Left lung (tissue), 10 donors: Measurements from ENCODE around the gene C16orf54. TPM values are rescaled to one million over a fixed set of nuclear protein-coding genes. Genes with fewer than 3 reads are reported as not detected.
"Not testable (repeated sequence)": the region's sequence is repeated elsewhere in the genome, so short reads cannot be mapped to it uniquely, and the experiment has no call there.

Source experiments
- ATAC-seq: fragments of 200-7000 bp; cut with Tn5 transposase; one replicate; pipeline ENCODE4 v1.9.1; 2020; ENCODE audit warnings: moderate library complexity
- DNase-seq, 4 donors: peaks; one replicate each; pipeline ENCODE4 v3.0.0-alpha.2; 2013 to 2020
- H3K27ac ChIP-seq, 2 donors: fragments of 200-600 bp; sonication (generic) in 1 of 2; one replicate each; pipeline versions ENCODE4 v1.5.0 to v1.8.0; 2020 to 2021
- H3K27me3 ChIP-seq, 2 donors: fragments of 200-600 bp; sonication (generic) in 1 of 2; one replicate each; pipeline versions ENCODE4 v1.5.0 to v1.8.0; 2020 to 2021
- H3K36me3 ChIP-seq, 2 donors: fragments of 200-600 bp; sonication (generic) in 1 of 2; one replicate each; pipeline versions ENCODE4 v1.5.0 to v1.8.0; 2020 to 2021
- H3K4me1 ChIP-seq, 2 donors: fragments of 200-600 bp; one replicate each; pipeline ENCODE4 v1.8.0; 2021
- H3K4me3 ChIP-seq, 2 donors: fragments of 200-600 bp; sonication (generic) in 1 of 2; one replicate each; pipeline versions ENCODE4 v1.5.0 to v1.8.0; 2020 to 2021; ENCODE audit warnings: mild to moderate bottlenecking in 1 of 2
- H3K9me3 ChIP-seq, 2 donors: fragments of 200-600 bp; sonication (generic) in 1 of 2; one replicate each; pipeline versions ENCODE4 v1.5.0 to v1.8.0; 2020 to 2021
- CTCF ChIP-seq, 2 donors: fragments of 200-600 bp; sonication (generic) in 1 of 2; IDR thresholded peaks; one replicate each; pipeline versions ENCODE4 v1.5.0 to v1.8.0; 2021; ENCODE audit warnings: antibody characterized with exemption in 2 of 2
- intact Hi-C, 2 donors: fragments of 100-400 bp; cut with DNase I; formaldehyde crosslinking; loops; one replicate each; pipeline versions ENCODE4 v1.11.2 to v1.14.2; 2022
- polyA plus RNA-seq, 6 donors: library from polyadenylated mRNA; unstranded; fragments of 120-200 nt; gene quantifications; one replicate each; pipeline ENCODE4 v1.2.1, GENCODE V29; 2013; ENCODE audit not compliant: insufficient read length in 6 of 6
- total RNA-seq, 2 donors: library from RNA; stranded (reverse); fragmentation: NEBNext Ultra II Directional; extraction: Animal tissue kit (Norgen Biotek cat#: 25700); gene quantifications; one replicate each; pipeline ENCODE4 v1.2.1, GENCODE V29; 2021
- donor health status: DM: no; HTN: yes; CAD: no.
- donor health status: DM: no; HTN: no; CAD: no.

The C16orf54 gene
- total and polyA plus RNA-seq, 8 donors: 0.33 to 13.6 (median 0.69) TPM

GRCh38 chr16:29784157-29784556 is 38.4 kb upstream of the C16orf54 start:
- Histone ChIP-seq H3K27me3 (no peaks in the 10 kb centered on the region), H3K4me3 (no peak overlapping the region), H3K27ac (no peak overlapping the region), H3K9me3 (no peaks in the 10 kb centered on the region), H3K4me1 (peaks cover 2 to 7% of the 10 kb centered on the region in 2 donors), H3K36me3 (no peaks in the 10 kb centered on the region)
- no peak for TF ChIP-seq CTCF (IDR thresholded peaks at IDR 0.05)
- peak; percentile 72 for ATAC-seq
- intact Hi-C loops: no loop called here
- no peak for DNase-seq

GRCh38 chr16:29783094-29783953 is 37.5 kb upstream of the C16orf54 start:
- H3K9me3 ChIP-seq, intact Hi-C loops: not testable (repeated sequence)
- peak in 1 of 4 donors; percentile 46 for DNase-seq

GRCh38 chr16:29779474-29779873 is 33.7 kb upstream of the C16orf54 start:
- Histone ChIP-seq H3K4me3 (no peak overlapping the region), H3K9me3 (no peaks in the 10 kb centered on the region), H3K27ac (no peak overlapping the region), H3K36me3 (no peaks in the 10 kb centered on the region), H3K4me1 (peaks cover 1 to 2% of the 10 kb centered on the region in 2 donors), H3K27me3 (no peaks in the 10 kb centered on the region)
- intact Hi-C loops: no loop called here
- no peak for TF ChIP-seq CTCF (IDR thresholded peaks at IDR 0.05)
- no peak for ATAC-seq
- no peak for DNase-seq

More at GRCh38 chr16:29783094-29783953, 37.5 kb upstream of the C16orf54 start:
- not testable (repeated sequence) for H3K27ac ChIP-seq, H3K27me3 ChIP-seq, H3K4me1 ChIP-seq, H3K36me3 ChIP-seq, H3K4me3 ChIP-seq
- ATAC-seq: peak; percentile 28

- Histone ChIP-seq H3K9me3 (no peaks in the 10 kb centered on the region), H3K4me1 (peaks cover 0 to 7% of the 10 kb centered on the region in 2 donors), H3K27me3 (no peaks in the 10 kb centered on the region), H3K27ac (no peak within 1 kb of the TSS), H3K4me3 (no peak within 1 kb of the TSS), H3K36me3 (no peaks in the 10 kb centered on the region)
- no peak for TF ChIP-seq CTCF (IDR thresholded peaks at IDR 0.05)
- intact Hi-C loops: no loop called here
- no peak for DNase-seq
- ATAC-seq: no peak
Measured at GRCh38 chr16:29777576-29778350, 32.0 kb upstream of the C16orf54 start, which contains the start of gene ZG16. Gene ZG16 (plus strand): TSS chr16:29778256. CDS start chr16:29779267, 1,011 bp downstream.

- no peak for TF ChIP-seq CTCF (IDR thresholded peaks at IDR 0.05)
- ATAC-seq: peak; percentile 41
- H3K36me3 ChIP-seq: no peaks in the 10 kb centered on the region
- no peak overlapping the region for H3K4me3 ChIP-seq
- H3K9me3 ChIP-seq: no peaks in the 10 kb centered on the region
- DNase-seq: no peak
- no peak overlapping the region for H3K27ac ChIP-seq
- intact Hi-C loops: no loop called here
- H3K4me1 ChIP-seq: peaks cover 0 to 13% of the 10 kb centered on the region in 2 donors
- no peaks in the 10 kb centered on the region for H3K27me3 ChIP-seq
Measured at GRCh38 chr16:29775742-29776408, 30.1 kb upstream of the C16orf54 start.
